Myocyte (in vitro differentiated cells): ENCODE measurements around the gene GRIK3. TPM values are rescaled to one million over a fixed set of nuclear protein-coding genes. Genes with fewer than 3 reads are reported as not detected.
A peak's percentile ranks its signal among the peaks of the same experiment; 100 is the strongest.
"Not testable (repeated sequence)": the region's sequence is repeated elsewhere in the genome, so short reads cannot be mapped to it uniquely, and the experiment has no call there.

Experiments used
- DNase-seq: peaks from one replicate; pipeline ENCODE4 v3.0.0-alpha.2; 2012; ENCODE audit warnings: low read depth
- total RNA-seq: library from RNA; depleted of rRNA; stranded (reverse); fragments of >200 nt; gene quantifications from 2 replicates; pipeline ENCODE4 v1.2.3, GENCODE V29; 2014

GRIK3 gene
- total RNA-seq, 1 donor from 2014 or later: not detected

DNA sequence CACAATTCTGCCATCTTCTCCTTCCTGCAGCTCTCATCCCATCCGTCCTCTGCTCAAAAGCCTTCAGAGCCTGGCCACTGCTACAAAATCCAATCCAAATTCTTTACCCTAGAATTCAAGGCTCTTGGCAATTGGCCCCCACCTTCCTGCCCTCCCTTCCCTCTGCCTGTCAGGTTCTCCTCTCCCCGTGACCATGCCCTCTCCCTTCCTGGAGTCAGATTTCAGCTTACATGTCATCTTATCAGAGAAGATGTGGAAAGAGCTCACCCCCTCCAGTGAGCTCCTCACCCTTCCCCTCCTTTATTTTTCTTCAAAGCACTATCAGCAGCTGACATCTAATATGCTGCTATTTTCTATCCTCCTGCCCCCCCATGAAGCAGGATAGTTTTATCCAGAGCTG, 86.9 kb downstream of the GRIK3 start:
- DNase-seq: no peak

DNA sequence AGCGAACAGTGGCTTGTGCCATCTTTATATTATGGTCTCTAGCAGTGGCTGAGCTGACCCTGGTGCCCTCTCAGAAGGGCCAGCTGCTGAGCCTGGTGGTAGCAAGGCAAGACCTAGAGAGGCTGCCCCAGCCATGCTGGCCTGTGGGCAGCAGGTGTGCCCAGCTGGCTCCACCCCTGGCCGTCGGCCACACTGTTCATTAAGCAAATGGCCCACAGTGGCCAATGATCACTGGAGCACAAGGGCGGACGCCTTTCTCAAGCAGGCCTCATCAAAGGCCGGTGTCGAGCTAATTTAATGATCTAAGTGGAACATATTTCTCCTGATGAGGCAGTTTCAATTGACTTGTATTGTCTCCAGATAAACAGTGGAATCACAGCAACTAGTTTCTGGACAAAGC, 89.4 kb downstream of the GRIK3 start:
- no peak for DNase-seq

DNA sequence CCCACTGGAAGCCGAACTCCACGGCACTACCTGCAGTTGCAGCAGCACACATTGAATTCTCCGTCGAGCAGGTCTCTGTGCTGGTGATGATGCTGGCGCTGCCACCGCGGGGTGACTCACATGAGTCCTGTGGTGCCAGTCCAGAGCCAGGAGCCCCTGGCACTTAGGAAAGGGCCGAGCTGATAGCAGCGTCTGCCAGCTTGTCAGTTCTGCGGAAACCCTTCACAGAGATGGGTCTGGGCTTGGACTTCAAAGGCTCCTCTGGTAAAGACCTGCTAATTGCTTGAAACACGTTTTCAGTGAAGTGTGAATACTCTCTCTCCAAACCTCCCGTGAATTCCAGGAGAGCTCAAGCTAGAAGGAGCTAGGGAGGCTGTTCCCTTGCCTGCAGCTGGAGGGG, 92.2 kb downstream of the GRIK3 start:
- no peak for DNase-seq

DNA sequence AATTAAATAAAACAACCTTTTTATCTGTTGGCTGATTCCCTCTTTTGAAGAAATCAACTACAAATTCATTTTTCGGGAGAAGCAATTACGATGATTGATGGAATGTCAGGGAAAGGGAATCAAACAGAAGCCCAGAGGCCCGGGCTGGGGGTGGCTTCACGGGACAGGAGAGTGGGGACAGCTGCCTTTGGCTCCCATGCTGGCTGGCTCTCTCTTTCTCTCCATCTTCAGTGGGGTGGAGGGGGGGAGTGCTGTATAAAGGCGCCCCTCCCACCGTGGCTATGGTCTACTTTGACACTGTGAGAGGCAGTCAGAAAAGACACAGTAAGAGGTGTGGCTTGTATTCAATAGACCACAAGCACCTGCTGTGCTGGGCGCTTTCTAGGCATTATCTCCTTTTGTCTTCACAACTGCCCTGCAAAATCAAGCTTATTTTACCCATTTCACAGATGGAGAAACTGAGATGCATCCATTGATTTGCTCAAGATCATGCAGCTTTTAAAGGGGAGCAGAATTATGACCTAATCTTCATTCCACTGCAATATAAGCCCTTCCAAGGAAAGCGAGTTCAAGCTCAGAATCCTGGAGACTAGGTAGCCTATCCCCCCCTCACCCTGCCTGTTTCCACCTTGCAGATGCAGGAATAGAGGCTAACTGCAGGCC, 92.9 kb downstream of the GRIK3 start:
- DNase-seq: no peak

DNA sequence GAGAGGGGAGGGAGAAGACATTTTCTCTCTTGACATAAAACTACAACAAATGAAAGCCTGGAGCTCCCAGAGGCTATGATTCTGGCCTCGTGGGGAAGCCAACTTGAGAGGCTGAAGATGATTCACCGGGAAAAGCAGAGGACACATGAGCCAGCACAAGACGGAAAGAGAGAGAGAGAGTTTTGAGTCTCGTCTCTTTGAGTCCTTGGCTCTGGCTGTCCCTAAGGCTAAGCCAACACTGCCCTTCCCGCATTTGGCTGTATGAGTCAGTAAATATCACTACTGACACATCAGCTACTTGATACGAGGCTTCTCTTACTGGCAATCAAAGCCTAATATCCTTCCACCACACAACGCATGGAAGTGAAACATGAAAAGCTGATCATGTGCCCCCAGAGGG, 95.5 kb downstream of the GRIK3 start:
- no peak for DNase-seq

DNA sequence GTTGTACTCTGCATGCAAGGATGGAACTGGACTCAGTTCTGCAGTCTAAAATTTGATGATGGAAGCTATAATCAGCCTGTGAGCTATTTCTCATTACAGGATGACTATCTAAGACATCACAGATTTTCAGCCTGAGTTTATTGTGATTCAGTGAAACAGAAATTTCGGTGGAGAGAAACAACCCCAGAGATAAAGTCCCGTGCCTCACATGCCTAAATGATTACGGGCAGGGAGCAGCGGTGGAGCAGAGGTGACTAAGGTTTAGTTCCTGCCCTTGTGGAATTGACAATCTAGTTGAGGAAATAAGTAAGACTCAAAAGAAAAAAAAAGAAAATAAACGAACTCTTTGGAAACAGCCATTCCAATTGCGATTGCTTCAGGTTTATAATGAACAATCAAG, 96.9 kb downstream of the GRIK3 start:
- no peak for DNase-seq

DNA sequence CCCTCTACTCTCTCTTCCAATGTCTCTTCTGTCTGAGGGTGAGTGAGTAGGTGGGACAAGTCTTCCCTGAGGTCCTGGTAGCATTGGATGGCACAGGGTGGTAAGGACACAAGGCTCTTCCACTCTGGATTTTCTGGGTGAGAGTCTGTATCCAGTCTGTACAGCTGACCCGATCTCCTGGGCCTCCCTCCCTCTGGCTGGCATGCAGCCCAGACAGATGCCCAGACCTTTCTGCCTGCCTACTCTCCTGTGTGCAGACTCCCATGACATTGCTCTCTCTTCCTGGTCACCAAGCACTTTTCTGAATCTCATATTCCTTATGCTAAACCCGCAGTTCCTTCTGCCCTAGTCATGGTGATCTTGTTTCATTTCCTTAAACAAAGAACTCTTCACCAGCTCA, 100.3 kb downstream of the GRIK3 start:
- DNase-seq: no peak

DNA sequence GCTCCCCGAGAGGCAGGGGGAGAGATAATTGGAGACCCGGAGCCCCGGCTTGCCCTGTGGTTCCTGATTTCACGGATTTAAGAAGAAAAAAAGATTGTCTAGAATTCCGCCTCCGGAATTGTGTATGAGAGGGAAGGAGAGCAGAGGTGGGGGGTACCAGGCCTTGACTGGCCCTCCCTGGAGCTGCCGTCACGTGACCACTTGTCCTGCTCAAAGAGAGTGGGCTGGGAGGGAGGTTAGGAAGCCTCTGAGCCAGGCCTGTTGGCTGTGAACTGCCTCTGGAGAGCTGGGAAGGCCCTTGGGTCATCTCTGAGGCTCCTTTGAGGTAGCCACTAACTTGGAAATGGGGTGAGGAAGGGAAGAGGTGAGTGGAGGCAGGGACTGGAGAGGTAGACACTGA, 106.5 kb downstream of the GRIK3 start:
- no peak for DNase-seq

DNA sequence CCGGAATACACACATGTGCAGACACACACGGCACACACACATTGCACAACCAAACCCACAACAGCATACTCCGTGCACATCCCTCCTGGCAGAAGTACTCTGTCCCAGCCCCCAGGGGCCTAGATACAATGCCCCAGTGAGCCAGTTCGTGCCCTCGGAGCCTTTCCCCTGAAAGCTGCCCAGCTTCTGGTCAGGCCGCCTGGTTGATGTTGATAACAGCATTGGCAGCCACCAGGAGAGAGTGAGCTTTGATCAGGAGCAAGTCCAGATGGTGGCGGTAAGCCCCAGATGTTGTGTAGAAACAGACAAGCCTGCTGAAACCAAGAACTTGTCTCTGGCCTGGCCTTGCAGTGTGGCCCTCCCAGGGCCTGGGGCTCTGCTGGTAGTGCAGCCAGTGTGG, 109.1 kb downstream of the GRIK3 start:
- DNase-seq: no peak

DNA sequence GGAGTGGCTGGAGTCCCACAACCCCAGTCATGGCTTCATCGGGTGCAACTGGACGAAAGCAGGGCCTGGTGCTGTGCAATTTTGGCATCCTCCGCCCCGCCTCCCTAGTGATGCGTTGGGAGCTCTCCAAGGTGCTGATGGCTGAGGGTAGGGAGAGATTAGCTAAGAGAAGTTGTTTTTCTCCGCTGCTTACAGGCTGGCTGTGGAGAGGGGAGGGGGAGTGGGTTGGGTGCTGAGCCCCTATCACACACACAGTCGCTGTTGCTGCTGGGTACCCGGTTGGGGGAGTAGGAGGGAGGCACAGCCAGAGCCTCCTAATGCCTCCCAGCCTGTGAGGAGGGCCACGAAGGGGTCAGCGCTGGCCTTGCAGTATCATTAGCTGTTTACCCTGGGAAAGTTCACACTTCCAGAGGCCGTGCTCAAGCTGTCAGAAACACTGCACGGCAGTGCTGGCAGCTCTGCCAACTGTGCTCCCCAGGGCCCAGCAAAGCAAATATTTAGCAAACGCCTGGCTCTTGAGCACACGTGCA, 110.0 kb downstream of the GRIK3 start:
- DNase-seq: peak; percentile 19

DNA sequence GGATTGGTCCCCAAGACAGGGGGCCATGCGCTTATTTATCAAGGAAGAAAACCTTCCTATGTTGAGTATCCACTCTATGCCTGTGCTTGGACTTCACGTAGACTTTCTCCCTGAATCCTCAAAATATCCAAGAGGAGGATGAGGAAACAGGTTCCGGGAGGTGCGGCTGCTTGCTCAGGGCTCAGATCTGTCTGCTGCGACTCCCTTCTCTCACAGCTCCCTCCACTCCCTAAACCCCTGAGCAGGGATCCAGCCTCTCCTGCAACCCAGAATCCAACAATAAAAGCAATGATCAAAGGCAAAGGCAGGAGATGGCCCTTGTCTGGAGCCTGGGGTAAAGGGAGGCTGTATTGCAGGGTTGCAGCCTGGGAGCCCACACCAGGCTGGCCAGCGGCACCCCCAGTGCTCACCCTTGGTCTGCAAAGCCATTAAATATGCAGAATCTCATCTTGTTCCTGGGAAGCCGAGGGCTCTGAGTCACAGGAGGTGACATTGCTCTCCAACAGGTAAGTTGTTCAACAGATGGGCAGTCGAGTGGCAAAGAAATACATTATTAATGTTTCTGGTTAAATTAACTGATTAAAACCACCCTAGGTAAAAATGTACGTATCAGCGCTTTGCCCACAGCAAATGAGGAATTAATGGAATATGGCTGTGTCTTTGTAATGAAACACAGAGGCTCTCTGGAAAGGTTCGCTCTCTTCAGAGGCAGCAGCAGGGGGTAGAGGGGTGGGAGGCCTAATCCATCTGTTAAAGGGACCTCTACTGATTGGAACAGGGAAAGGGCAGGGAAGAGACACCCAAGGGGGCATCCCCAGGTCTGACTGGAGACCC, 111.5 kb downstream of the GRIK3 start:
- DNase-seq: no peak

DNA sequence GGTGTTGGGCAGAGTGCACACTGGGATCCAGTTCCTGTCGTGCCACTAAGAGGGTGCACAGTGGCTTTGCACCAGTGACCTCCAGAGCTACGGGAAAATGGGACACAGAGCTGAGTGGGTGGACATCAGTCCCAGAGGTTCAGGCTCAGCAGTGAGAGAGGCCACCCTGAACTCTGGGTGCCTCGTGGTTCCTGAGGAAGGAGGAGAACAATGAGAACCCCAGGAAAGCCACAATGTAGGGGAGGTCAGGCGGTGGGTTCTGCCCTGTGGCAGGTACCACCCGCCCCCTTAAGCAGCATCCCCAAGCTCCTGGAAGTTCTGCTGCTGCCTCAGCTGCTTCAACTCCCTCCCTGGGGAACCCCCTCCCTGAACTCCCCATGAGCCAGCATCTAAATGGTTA, 112.2 kb downstream of the GRIK3 start:
- no peak for DNase-seq

DNA sequence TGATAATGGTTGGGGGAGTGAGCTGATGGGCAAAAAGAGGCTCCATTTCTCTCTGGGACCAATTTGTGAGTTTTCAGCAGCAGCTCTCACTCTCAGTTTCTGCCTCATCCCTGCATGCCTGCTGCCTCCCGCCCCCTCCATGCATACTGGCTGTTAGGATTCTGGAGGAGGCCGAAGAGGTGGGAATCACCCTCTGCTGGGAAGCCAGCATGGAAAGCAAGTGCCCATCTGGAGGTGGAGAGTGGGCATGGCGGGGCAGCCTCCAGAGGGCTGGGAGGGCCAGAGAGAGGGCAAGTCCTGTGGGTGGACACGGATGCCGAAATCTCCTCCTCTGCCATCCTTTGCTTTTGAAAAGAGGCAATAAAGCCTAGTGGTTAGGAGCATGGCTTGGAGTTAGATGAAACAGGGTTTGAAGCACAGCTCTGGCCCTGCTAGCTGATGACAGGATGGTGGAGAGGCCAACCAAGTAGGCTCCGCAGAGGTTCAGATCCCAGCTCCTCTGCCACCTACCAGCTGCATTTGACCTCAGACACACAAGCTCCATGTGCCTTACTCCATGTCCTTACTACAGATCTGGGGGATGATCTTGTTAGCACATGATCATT, 113.4 kb downstream of the GRIK3 start:
- no peak for DNase-seq

DNA sequence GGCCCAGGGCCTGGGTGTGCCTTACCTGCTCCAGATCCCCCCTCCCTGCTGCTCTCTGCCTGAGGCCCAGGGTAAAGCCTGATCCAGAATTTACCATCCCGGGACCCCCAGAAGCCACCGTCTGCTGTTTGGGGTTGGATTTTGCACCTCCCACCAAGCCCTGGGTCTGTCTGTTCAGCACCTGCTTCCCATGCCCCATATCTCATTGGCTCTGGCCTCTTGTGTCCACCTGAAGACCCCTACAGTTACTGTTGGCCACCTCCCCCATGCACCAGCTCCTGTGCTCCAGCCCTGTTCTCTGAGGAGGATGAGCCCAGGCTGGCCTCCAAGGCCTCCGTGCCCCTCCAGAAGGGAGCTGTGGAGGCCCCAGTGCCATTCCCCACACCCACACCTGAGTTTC, 113.9 kb downstream of the GRIK3 start:
- no peak for DNase-seq

DNA sequence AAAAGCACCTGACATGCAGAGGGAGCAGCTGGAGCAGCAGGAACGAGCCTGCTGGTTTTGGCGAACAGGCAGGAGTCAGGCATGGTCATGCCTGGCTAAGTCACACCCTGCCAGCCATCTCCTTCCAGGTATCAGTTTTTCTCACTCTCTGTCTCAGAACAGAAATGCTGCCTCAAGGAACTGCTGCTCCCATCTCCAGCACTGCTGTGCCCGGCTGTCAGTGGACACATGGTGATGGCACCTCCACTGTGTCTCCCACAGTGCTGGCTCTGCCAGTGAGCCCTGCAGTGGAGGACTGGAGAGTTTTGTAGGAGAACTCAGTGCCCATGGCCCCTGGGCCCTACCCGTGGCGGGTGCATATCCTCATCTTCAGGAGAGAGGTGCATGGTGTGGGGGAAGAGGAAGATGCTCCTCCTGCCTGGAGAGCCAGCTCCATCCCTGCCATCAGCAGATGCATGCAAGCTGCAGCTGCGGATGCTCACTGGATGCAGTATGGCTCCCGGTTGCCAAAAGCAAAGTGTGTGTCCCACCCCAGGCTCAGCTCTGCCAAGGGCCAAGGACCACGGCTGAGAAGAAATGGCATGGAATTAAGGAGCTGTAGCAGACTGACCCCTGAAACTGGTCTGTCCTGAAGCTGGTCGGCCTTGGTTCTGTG, 114.7 kb downstream of the GRIK3 start:
- no peak for DNase-seq

DNA sequence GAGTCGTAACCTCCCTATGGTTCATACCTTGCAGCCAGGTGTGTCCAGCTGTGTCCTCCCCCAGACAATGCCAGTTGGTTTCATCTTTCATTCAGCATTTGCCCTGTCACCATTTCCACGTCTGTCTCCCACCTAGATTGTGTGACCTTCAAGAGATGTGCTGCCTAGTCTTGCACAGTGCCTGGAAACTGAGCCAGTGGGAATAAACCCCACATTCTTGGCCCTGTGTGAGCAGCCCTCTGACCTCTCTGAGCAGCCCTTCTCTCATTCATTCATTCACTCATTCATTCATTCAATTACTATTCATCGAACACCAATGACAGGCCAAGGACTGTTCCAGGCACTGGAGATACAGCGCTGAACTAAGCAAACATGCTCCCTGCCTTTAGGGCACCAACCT, 115.7 kb downstream of the GRIK3 start:
- no peak for DNase-seq

DNA sequence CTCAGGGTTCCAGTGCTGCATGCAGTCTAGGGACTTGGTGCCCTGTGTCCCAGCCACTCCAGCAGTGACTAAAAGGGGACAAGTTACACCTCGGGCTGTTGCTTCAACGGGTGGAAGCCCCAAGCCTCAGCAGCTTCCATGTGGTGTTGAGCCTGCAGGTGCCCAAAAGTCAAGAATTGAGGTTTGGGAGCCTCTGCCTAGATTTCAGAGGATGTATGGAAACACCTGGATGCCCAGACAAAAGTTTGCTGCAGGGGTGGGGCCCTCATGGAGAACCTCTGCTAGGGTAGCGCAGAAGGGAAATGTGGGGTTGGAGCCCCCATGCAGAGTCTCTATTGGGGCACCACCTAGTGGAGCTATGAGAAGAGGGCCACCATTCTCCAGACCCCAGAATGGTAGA, 117.8 kb downstream of the GRIK3 start:
- DNase-seq: not testable (repeated sequence)

DNA sequence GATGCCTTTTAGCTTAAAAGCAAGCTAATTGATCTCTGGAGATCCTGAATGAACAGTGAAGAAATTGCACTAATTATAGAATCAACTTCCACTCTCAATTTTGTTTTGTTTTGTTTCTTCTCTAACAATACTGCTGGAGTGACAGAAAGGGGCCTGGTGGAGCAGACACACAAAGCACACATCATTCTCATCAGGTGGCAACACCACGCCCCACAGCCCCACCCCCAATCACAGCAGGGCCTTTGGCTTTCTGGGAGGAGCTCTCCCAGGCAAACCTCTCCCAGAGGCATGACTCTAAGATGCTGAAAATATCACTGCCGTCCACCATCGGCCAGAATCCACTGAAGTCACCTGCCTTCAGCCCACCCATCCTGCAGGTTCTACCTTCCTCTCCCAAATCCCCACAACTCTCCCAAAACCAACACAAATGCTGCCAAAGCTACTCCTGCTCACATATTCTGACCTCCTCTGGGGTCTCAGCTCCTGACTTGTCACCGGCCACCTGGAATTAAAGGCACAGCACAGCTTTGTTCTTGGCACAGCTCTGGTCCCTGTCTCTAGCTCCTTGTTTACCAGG, 120.7 kb downstream of the GRIK3 start:
- no peak for DNase-seq

DNA sequence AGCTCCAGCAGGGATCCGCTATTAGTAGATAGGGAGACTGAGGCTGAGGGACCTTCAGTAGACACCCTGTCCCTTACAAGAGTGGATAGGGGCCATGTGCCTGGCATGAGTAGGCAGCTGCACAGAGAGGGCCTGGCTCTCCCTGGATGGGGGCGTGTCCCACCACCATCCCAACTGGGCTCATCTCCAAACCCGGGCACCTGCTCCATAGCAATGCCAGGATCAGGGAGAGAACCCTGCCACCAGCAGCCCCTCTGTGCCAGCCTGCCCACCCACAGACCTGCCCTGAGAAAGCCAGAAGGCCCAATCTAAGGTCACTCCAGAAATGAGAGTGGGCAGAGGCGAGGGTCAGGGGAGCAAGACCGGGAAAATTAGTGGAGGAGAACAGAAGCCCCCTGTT, 121.3 kb downstream of the GRIK3 start:
- DNase-seq: no peak

DNA sequence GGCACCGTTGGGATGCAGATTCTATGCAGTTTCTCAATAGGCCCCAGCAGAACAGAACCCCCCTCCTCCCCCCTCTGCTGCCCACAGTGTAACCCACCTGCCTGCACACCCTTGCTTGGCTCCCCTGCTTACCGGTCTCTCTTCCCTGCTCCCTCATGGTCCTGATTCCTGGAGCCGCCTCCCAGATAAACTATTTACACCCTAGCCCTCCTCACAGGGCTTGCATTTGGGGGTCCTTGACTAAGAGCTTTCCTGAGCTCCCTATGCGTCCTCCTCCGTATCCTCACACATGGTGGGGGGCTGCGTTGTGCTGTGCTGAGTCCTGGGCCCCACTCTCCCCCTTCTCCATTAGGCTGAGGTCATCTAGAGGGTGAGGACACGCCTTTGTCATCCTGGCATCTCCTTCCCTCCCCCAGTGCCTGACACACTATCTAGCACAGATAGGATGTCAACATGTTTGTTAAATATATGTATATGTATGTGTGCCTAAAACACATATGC, 121.9 kb downstream of the GRIK3 start:
- no peak for DNase-seq
